Body of pancreas (tissue), 4 donors: ENCODE data around the gene VPS50. TPM values are rescaled to one million over a fixed set of nuclear protein-coding genes. Genes with fewer than 3 reads are reported as not detected.

Experiments
- ATAC-seq: fragments of 150-250 bp; one replicate; pipeline ENCODE4 v1.9.1; 2016
- DNase-seq, 4 donors: peaks; one replicate each; pipeline ENCODE4 v3.0.0-alpha.2; 2019
- H3K27ac ChIP-seq, 4 donors: fragments of 200-600 bp; sonication (generic); 1 replicate in 3 of 4; 2 replicates in 1 of 4; pipeline versions ENCODE4 v1.5.1 to v1.6.1; 2016 to 2019; ENCODE audit warnings: mild to moderate bottlenecking in 1 of 4, mixed read lengths in 1 of 4, moderate library complexity in 1 of 4
- H3K27me3 ChIP-seq, 2 donors: fragments of 200-600 bp; sonication (generic); one replicate each; pipeline ENCODE4 v1.6.0; 2016; ENCODE audit warnings: mild to moderate bottlenecking in 1 of 2
- H3K36me3 ChIP-seq, 2 donors: fragments of 200-600 bp; sonication (generic); replicated peaks in 1 of 2; 2 replicates each; pipeline ENCODE4 v1.5.1; 2016; ENCODE audit warnings: low read depth in 2 of 2; ENCODE audit not compliant: insufficient read depth in 1 of 2
- H3K4me1 ChIP-seq: fragments of 200-600 bp; sonication (generic); one replicate; pipeline ENCODE4 v1.6.0; 2016
- H3K4me3 ChIP-seq, 2 donors: fragments of 200-600 bp; sonication (generic); 1 replicate in 1 of 2; 2 replicates in 1 of 2; pipeline ENCODE4 v1.5.1; 2016 to 2019
- H3K9me3 ChIP-seq, 3 donors: fragments of 200-600 bp; sonication (generic); 1 replicate in 2 of 3; 2 replicates in 1 of 3; pipeline ENCODE4 v1.5.1; 2016
- CTCF ChIP-seq, 7 experiments: fragments of 450-650 bp in 4 of 7; fragments of 200-600 bp in 3 of 7; sonication (generic) in 3 of 7; IDR thresholded peaks; one replicate each; pipeline ENCODE4 v1.5.1; 2016 to 2019; ENCODE audit warnings: antibody characterized with exemption in 7 of 7
- POLR2A ChIP-seq, 3 donors: fragments of 450-650 bp; IDR thresholded peaks; one replicate each; pipeline ENCODE4 v1.6.1; 2016; ENCODE audit warnings: antibody characterized with exemption in 3 of 3, mild to moderate bottlenecking in 2 of 3
- WGBS, 2 donors: methylation state at CpG; one replicate each; pipeline ENCODE4 v1.1.5; 2017; 5-methylcytosine and 5-hydroxymethylcytosine counted together
- intact Hi-C: fragments of 100-400 bp; cut with DNase I; formaldehyde crosslinking; loops from one replicate; pipeline ENCODE4 v1.15.1; 2023
- total RNA-seq, 2 donors: library from RNA; depleted of rRNA; stranded (reverse); fragments of >200 nt; gene quantifications; one replicate each; pipeline ENCODE4 v1.1.0, GENCODE V29; 2016

The VPS50 gene
- total RNA-seq: 10 to 100 TPM in 1 of 2 donors, 1 to 10 TPM in 1; 9.6 to 28.3 TPM

GRCh38 chr7:93231799-93232672 is at the start of gene VPS50:
Gene VPS50, plus strand, starts transcription at chr7:93232366. Its CDS starts 102 bp downstream, at chr7:93232468.
- DNase-seq (peak; percentile 95 to 99 (median 96)), ATAC-seq (peak; percentile 99)
- Histone ChIP-seq H3K4me3 (peak within 1 kb of the TSS; percentile 43 to 88), H3K9me3 (no peaks in the 10 kb centered on the region), H3K4me1 (peaks cover 13% of the 10 kb centered on the region), H3K27ac (peak within 1 kb of the TSS; percentile 66 to 91 (median 86)), H3K36me3 (no peaks in the 10 kb centered on the region), H3K27me3 (no peaks in the 10 kb centered on the region)
- intact Hi-C loops: no loop called here
- WGBS, 2 donors: 0% methylated on average over 34 to 40 of the region's 40 CpGs
- TF ChIP-seq CTCF (IDR thresholded peaks at IDR 0.05) (peak in 2 of 7 experiments; percentile 24 to 30), POLR2A (IDR thresholded peaks at IDR 0.05) (peak; percentile 48 to 90 (median 86))

GRCh38 chr7:93185303-93186027 is 46.7 kb upstream of the VPS50 start:
- WGBS, 2 donors: 28 to 31% methylated on average over 1 of the region's 1 CpG
- Histone ChIP-seq H3K27ac (no peak overlapping the region), H3K4me1 (no peaks in the 10 kb centered on the region), H3K4me3 (no peak overlapping the region), H3K9me3 (no peaks in the 10 kb centered on the region), H3K27me3 (no peaks in the 10 kb centered on the region), H3K36me3 (no peaks in the 10 kb centered on the region)
- intact Hi-C loops: no loop called here
- no peak for TF ChIP-seq POLR2A (IDR thresholded peaks at IDR 0.05)
- no peak for DNase-seq
- ATAC-seq: no peak

GRCh38 chr7:93188870-93189634 is 43.1 kb upstream of the VPS50 start:
- H3K4me1 ChIP-seq: no peaks in the 10 kb centered on the region
- WGBS, 2 donors: 47 to 51% methylated on average over 6 of the region's 6 CpGs
- TF ChIP-seq POLR2A (IDR thresholded peaks at IDR 0.05) (no peak), CTCF (IDR thresholded peaks at IDR 0.05) (no peak)
- intact Hi-C loops: no loop called here
- DNase-seq (no peak), ATAC-seq (no peak)
- H3K27me3 ChIP-seq: no peaks in the 10 kb centered on the region
- no peaks in the 10 kb centered on the region for H3K36me3 ChIP-seq
- no peaks in the 10 kb centered on the region for H3K9me3 ChIP-seq
- no peak overlapping the region for H3K4me3 ChIP-seq
- no peak overlapping the region for H3K27ac ChIP-seq

GRCh38 chr7:93194386-93194785 is 37.8 kb upstream of the VPS50 start:
- no peak for DNase-seq
- Histone ChIP-seq H3K36me3 (no peaks in the 10 kb centered on the region), H3K4me3 (no peak overlapping the region), H3K27ac (no peak overlapping the region), H3K27me3 (no peaks in the 10 kb centered on the region), H3K9me3 (no peaks in the 10 kb centered on the region), H3K4me1 (no peaks in the 10 kb centered on the region)
- intact Hi-C loops: no loop called here
- no peak for ATAC-seq
- 37 to 40% methylated on average over 3 of the region's 3 CpGs for WGBS, 2 donors
- TF ChIP-seq POLR2A (IDR thresholded peaks at IDR 0.05) (no peak), CTCF (IDR thresholded peaks at IDR 0.05) (no peak)

- no peaks in the 10 kb centered on the region for H3K27me3 ChIP-seq
- no peak for DNase-seq
- no peak overlapping the region for H3K27ac ChIP-seq
- intact Hi-C loops: no loop called here
- no peaks in the 10 kb centered on the region for H3K4me1 ChIP-seq
- no peak overlapping the region for H3K4me3 ChIP-seq
- H3K36me3 ChIP-seq: no peaks in the 10 kb centered on the region
- TF ChIP-seq POLR2A (IDR thresholded peaks at IDR 0.05) (no peak), CTCF (IDR thresholded peaks at IDR 0.05) (no peak)
- 57 to 92% methylated on average over 2 of the region's 2 CpGs for WGBS, 2 donors
- no peaks in the 10 kb centered on the region for H3K9me3 ChIP-seq
- ATAC-seq: no peak
Observed at GRCh38 chr7:93196336-93196735, 35.8 kb upstream of the VPS50 start.
